HK-2 (cell line): ENCODE measurements around the gene PSMD1.
"Not testable (repeated sequence)": the region's sequence is repeated elsewhere in the genome, so short reads cannot be mapped to it uniquely, and the experiment has no call there.

Experiments
- DNase-seq: peaks from one replicate; pipeline ENCODE4 v3.0.0-alpha.2; 2018; ENCODE audit not compliant: unreplicated experiment

PSMD1 gene

GRCh38 chr2:231152800-231153557 is 96.3 kb downstream of the PSMD1 start:
- no peak for DNase-seq

- no peak for DNase-seq
Observed at GRCh38 chr2:231159306-231159705, 102.6 kb downstream of the PSMD1 start.

- no peak for DNase-seq
Observed at GRCh38 chr2:231160701-231161100, 104.0 kb downstream of the PSMD1 start.

GRCh38 chr2:231161252-231161839 is 104.7 kb downstream of the PSMD1 start:
- DNase-seq: no peak

- peak; percentile 45 for DNase-seq
Observed at GRCh38 chr2:231161877-231162329, 105.2 kb downstream of the PSMD1 start.

GRCh38 chr2:231163011-231163410 is 106.3 kb downstream of the PSMD1 start:
- no peak for DNase-seq

GRCh38 chr2:231163414-231164095 is 106.9 kb downstream of the PSMD1 start:
- no peak for DNase-seq

- DNase-seq: no peak
Observed at GRCh38 chr2:231167745-231168459, 111.2 kb downstream of the PSMD1 start.

- no peak for DNase-seq
Observed at GRCh38 chr2:231168460-231169139, 111.9 kb downstream of the PSMD1 start.

- DNase-seq: no peak
Observed at GRCh38 chr2:231169488-231169887, 112.8 kb downstream of the PSMD1 start.

GRCh38 chr2:231170055-231170454 is 113.4 kb downstream of the PSMD1 start:
- DNase-seq: no peak

- DNase-seq: no peak
Observed at GRCh38 chr2:231172025-231172424, 115.4 kb downstream of the PSMD1 start.

GRCh38 chr2:231174211-231174651 is 117.6 kb downstream of the PSMD1 start:
- DNase-seq: no peak

- DNase-seq: no peak
Observed at GRCh38 chr2:231176066-231176465, 119.4 kb downstream of the PSMD1 start.

GRCh38 chr2:231177156-231178025 is 120.7 kb downstream of the PSMD1 start:
- no peak for DNase-seq

- DNase-seq: not testable (repeated sequence)
Observed at GRCh38 chr2:231178805-231179204, 122.1 kb downstream of the PSMD1 start.

GRCh38 chr2:231181860-231182512 is 125.3 kb downstream of the PSMD1 start:
- peak; percentile 55 for DNase-seq

- DNase-seq: no peak
Observed at GRCh38 chr2:231182513-231182899, 125.8 kb downstream of the PSMD1 start.

GRCh38 chr2:231183851-231184250 is 127.2 kb downstream of the PSMD1 start:
- DNase-seq: no peak

- no peak for DNase-seq
Observed at GRCh38 chr2:231184319-231184718, 127.7 kb downstream of the PSMD1 start.
